ENCODE data around the gene SPAG16. TPM values are rescaled to one million over a fixed set of nuclear protein-coding genes. Genes with fewer than 3 reads are reported as not detected.

SPAG16 gene
- total RNA-seq, 4 donors from 2014 or later: 1.1 to 8.8 (median 6.3) TPM

DNA sequence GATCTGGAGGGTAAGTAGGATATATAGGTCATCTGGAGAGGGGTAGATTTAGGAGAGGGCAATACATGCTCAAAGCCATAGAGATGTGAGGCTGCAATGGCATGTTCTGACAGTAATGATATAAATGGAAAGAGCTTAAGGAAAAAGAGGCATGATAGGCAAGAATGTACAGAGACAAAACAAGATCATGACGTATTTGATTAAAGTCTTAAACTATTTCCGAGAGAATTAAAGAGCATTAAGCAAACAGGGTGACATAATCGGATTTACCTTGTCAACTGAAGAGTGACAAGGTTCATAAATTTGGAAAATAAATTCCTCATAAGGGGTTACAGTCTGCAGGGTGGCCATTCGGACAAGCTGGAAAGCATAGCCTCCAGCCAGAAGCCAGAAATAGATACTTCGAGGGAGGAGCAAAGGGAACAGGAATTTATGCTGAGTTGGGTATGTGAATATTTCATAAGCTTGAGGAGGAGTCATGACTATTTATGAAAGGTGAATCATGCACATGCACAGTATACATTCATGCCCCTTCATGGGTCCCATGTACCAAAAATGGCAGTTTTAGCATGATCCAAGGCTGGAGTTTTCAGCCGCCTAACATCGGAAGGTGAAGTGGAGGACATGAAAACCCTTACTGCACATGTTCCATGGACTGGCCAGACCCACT, 730.4 kb downstream of the SPAG16 start:
- H3K4me3 ChIP-seq: no peak overlapping the region
- intact Hi-C loops (cut with DNase I; ENCODE audit: low total_unique reads): no loop called here

DNA sequence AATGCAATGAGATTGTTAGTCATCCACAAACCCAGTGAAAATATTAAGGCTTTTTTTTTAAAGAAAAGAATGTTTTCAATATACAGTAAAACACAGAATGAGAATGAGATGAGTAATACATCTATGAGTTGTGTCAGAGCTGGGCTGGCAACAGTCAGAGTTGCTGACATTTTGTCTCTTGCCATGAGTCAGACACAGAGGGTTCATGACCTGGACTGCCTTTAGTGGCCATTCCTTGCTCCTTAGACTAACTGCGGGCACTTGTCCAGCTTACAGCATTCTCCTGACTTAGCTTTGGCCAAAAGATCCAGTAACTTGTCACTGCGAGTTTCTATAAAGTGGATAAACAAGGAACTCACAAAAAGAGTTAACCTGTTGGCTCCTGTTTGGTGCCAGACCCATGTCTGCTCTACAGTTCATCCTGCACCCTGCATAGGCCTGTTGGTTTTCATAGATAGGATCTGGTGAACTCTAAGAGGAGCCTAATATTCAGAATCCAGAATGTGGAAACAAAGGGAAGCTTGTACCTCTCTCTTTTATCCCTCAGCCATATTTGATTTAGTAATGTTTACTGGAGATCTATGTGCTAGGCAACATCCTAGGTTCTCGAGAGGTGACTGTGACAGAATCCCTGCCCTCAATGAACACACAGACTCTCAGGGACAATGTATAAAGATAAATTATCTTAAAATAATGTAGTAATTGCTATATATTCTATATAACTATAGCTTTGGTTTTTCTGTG, 735.1 kb downstream of the SPAG16 start:
- intact Hi-C loops (cut with DNase I; ENCODE audit: low total_unique reads): no loop called here
- Histone ChIP-seq H3K9me3 (no peaks in the 10 kb centered on the region), H3K4me1 (no peaks in the 10 kb centered on the region), H3K36me3 (no peaks in the 10 kb centered on the region), H3K27me3 (no peaks in the 10 kb centered on the region), H3K4me3 (no peak overlapping the region), H3K27ac (no peak overlapping the region)
- DNase-seq (peak; percentile 11 to 48), ATAC-seq (peak; percentile 79 to 90)
- no peak for TF ChIP-seq POLR2A (IDR thresholded peaks at IDR 0.05)
- TF ChIP-seq, protein P1, sequence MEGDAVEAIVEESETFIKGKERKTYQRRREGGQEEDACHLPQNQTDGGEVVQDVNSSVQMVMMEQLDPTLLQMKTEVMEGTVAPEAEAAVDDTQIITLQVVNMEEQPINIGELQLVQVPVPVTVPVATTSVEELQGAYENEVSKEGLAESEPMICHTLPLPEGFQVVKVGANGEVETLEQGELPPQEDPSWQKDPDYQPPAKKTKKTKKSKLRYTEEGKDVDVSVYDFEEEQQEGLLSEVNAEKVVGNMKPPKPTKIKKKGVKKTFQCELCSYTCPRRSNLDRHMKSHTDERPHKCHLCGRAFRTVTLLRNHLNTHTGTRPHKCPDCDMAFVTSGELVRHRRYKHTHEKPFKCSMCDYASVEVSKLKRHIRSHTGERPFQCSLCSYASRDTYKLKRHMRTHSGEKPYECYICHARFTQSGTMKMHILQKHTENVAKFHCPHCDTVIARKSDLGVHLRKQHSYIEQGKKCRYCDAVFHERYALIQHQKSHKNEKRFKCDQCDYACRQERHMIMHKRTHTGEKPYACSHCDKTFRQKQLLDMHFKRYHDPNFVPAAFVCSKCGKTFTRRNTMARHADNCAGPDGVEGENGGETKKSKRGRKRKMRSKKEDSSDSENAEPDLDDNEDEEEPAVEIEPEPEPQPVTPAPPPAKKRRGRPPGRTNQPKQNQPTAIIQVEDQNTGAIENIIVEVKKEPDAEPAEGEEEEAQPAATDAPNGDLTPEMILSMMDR (IDR thresholded peaks at IDR 0.05 in 4 of 5, conservative IDR thresholded peaks at IDR 0.05 in 1 of 5): no peak
- in situ Hi-C loops (cut with MboI; ENCODE audit: low sequenced_read_pairs in 4 of 4): no loop called here

More for the DNA sequence above, 730.4 kb downstream of the SPAG16 start:
- in situ Hi-C loops (cut with MboI; ENCODE audit: low sequenced_read_pairs in 4 of 4): no loop called here
- TF ChIP-seq, protein P1 (IDR thresholded peaks at IDR 0.05 in 4 of 5, conservative IDR thresholded peaks at IDR 0.05 in 1 of 5): no peak
- no peak for TF ChIP-seq POLR2A (IDR thresholded peaks at IDR 0.05)
- DNase-seq (no peak), ATAC-seq (no peak)
- Histone ChIP-seq H3K27ac (no peak overlapping the region), H3K9me3 (no peaks in the 10 kb centered on the region), H3K4me1 (no peaks in the 10 kb centered on the region), H3K27me3 (no peaks in the 10 kb centered on the region), H3K36me3 (no peaks in the 10 kb centered on the region)

DNA sequence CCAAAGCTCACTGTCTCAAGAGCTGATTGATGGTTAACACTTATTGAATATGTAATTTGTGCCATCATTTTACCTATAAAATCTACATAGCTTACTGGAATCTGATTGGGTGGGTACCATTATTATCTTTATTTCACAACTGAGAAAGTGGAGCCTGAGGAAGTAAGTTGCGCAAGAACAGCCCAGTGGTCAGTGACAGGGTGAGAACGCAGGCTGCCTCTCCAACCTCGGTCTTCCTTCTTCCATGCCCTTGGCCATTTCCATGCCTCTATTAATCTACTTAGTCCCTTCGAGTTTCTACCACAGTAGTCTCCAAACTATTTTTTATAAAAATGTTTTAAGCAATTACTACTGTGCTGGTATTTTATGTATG, 735.7 kb downstream of the SPAG16 start:
- Histone ChIP-seq H3K4me1 (no peaks in the 10 kb centered on the region), H3K27ac (no peak overlapping the region), H3K9me3 (no peaks in the 10 kb centered on the region), H3K27me3 (no peaks in the 10 kb centered on the region), H3K36me3 (no peaks in the 10 kb centered on the region), H3K4me3 (no peak overlapping the region)
- no peak for ATAC-seq
- in situ Hi-C loops (cut with MboI; ENCODE audit: low sequenced_read_pairs in 4 of 4): no loop called here
- no peak for DNase-seq
- intact Hi-C loops (cut with DNase I; ENCODE audit: low total_unique reads): no loop called here
- TF ChIP-seq POLR2A (IDR thresholded peaks at IDR 0.05): no peak
- TF ChIP-seq, protein P1 (IDR thresholded peaks at IDR 0.05 in 4 of 5, conservative IDR thresholded peaks at IDR 0.05 in 1 of 5): no peak

DNA sequence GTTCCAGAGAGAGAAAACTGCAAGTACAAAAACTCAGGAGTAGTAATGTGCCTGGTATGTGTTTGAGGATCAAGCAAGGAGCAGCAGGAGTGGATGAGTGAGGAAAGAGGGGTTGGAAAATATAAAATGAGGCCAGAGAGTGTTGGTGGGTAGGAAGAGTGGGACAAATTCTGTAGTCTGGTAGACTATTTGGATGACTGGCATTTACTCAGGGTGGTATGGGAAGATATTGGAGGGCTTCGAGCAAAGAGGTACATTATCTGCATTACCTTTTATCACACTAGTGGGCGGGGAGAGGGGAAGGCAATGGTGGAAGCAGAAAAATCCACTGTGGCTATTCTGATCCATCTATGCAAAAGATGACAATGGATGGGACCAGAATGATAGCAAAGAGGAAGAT, 744.9 kb downstream of the SPAG16 start:
- Histone ChIP-seq H3K27me3 (no peaks in the 10 kb centered on the region), H3K9me3 (no peaks in the 10 kb centered on the region), H3K4me1 (no peaks in the 10 kb centered on the region), H3K27ac (no peak overlapping the region), H3K4me3 (no peak overlapping the region), H3K36me3 (no peaks in the 10 kb centered on the region)
- ATAC-seq (no peak), DNase-seq (no peak)
- in situ Hi-C loops (cut with MboI; ENCODE audit: low sequenced_read_pairs in 4 of 4) (no loop called here), intact Hi-C loops (cut with DNase I; ENCODE audit: low total_unique reads) (no loop called here)
- TF ChIP-seq POLR2A (IDR thresholded peaks at IDR 0.05): no peak
- TF ChIP-seq, protein P1 (IDR thresholded peaks at IDR 0.05 in 4 of 5, conservative IDR thresholded peaks at IDR 0.05 in 1 of 5): no peak
